ENCODE data around the gene THRA.

DNA sequence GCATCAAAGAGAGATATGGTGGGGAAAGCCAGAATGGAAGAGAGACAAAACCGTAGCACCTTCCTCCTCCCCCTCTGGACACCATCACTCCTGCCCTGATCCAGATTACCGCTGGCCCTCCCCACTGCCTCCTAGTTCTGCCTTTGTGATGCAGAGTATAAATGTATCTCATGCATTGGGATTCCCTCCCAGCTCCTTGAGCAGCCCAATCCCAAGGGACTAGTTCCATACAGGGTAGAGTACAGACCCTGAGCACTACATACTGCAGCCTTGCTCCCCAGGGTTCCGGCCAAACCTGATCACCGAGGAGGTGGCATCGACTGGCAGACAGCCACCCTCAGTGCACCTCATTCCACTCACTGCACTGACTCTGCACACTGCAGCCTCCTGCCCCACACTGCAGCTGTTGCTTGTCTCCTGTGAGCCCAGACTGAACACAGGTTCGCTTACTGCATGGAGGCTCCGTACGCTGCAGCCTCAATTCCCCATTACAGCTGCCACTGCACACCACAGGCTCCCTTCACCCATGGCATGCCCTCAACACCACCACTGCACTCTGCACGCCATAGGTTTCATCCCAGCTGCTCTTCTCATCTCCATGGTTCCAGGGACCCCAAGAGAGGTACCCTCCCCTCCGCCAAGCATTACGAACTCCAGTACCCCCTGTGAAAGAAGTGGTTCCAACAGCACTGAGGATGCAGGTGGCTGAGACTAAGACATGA, 1.7 kb upstream of the THRA start:
- TF ChIP-seq, protein P1, sequence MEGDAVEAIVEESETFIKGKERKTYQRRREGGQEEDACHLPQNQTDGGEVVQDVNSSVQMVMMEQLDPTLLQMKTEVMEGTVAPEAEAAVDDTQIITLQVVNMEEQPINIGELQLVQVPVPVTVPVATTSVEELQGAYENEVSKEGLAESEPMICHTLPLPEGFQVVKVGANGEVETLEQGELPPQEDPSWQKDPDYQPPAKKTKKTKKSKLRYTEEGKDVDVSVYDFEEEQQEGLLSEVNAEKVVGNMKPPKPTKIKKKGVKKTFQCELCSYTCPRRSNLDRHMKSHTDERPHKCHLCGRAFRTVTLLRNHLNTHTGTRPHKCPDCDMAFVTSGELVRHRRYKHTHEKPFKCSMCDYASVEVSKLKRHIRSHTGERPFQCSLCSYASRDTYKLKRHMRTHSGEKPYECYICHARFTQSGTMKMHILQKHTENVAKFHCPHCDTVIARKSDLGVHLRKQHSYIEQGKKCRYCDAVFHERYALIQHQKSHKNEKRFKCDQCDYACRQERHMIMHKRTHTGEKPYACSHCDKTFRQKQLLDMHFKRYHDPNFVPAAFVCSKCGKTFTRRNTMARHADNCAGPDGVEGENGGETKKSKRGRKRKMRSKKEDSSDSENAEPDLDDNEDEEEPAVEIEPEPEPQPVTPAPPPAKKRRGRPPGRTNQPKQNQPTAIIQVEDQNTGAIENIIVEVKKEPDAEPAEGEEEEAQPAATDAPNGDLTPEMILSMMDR (conservative IDR thresholded peaks at IDR 0.05): no peak
- no peak for TF ChIP-seq EZH2 (IDR thresholded peaks at IDR 0.05; ENCODE audit: low read depth)
